ENCODE measurements around the gene ZNF516. TPM values are rescaled to one million over a fixed set of nuclear protein-coding genes. Genes with fewer than 3 reads are reported as not detected.

Gene ZNF516
- total RNA-seq, 5 donors from 2014 or later (not counting 1 experiment from before 2014, with no cell fraction given) = 22.0 to 31.8 (median 25.7) TPM

DNA sequence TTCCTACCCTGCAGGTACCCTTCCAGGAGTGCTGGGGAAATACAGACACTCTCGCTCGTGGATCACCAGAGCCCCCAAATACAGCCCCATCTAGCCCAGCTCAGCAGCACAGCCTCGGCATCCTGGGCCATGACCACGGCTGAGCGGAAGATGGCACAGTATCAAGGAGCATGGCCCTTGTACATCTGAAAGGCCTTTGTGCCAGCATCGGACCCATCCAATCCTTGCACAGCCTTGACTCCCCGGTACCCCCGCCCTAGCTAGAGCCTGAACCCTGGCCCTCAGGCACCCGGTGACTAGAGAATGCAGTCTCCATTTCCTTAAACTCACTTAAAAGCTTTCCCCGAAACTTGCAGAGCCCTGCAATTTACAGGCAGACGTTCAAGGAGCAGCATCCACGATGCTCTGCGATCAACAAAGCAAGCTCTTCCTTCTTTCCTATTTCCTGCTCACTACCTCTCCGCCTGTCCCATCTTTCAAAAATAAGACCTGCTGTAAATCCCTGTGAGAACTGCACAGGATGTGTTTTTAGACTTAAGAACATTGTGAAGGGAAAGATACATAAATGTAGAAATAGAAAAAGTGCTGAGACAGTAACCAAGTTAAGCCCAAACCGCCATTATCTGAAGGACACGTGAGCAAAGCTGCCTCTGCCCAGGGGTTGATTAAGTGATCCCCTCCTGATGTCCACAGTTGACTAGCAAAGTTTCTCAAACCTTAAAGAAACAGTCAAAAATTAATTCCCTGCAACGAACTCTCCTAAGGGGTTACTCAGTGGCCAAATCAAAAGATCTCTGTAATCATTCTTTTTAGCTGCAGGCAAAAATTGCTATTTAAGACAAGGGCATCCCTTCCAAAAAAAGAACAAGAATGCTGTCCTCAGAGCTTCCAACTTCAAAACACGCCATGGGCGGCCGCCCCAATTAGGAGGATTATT lies 48.5 kb downstream of the ZNF516 start:
- Mint-ChIP-seq H3K9me3 (no peaks in the 10 kb centered on the region), H3K36me3 (peaks cover 3% of the 10 kb centered on the region), H3K27ac (no peak overlapping the region), H3K4me3 (no peak overlapping the region), H3K4me1 (peaks cover 37 to 52% (median 42%) of the 10 kb centered on the region in 3 donors), H3K27me3 (peaks cover 0 to 9% of the 10 kb centered on the region in 2 donors)
- peaks cover 3 to 7% of the 10 kb centered on the region in 2 experiments for H3K4me1 ChIP-seq (ENCODE audit: control insufficient read depth in 1 of 2, extremely low read depth in 1 of 2, insufficient read depth in 2 of 2, low read length in 2 of 2)
- no peak overlapping the region for H3K4me3 ChIP-seq (ENCODE audit: control insufficient read depth in 1 of 2, extremely low read depth in 1 of 2, low read length in 1 of 2)
- H3K9me3 ChIP-seq = no peaks in the 10 kb centered on the region
- no peak for ATAC-seq (replicated peaks in 1 of 4)
- peaks cover 0 to 14% of the 10 kb centered on the region in 2 experiments for H3K27me3 ChIP-seq (replicated peaks in 1 of 2; ENCODE audit: control insufficient read depth in 2 of 2, extremely low read depth in 1 of 2, insufficient read depth in 2 of 2, low read length in 1 of 2)
- DNase-seq = no peak
- POLR2A ChIA-PET = no interaction called here
- peaks cover 2% of the 10 kb centered on the region in 2 donors for H3K36me3 ChIP-seq (ENCODE audit: control insufficient read depth in 2 of 2, extremely low read depth in 1 of 2, insufficient read depth in 1 of 2, low read length in 1 of 2)
- WGBS (ENCODE audit: insufficient coverage) = 94% methylated on average over 16 of the region's 20 CpGs
- CTCF ChIA-PET = no interaction called here
- no peak overlapping the region for H3K27ac ChIP-seq (ENCODE audit: low read length)

DNA sequence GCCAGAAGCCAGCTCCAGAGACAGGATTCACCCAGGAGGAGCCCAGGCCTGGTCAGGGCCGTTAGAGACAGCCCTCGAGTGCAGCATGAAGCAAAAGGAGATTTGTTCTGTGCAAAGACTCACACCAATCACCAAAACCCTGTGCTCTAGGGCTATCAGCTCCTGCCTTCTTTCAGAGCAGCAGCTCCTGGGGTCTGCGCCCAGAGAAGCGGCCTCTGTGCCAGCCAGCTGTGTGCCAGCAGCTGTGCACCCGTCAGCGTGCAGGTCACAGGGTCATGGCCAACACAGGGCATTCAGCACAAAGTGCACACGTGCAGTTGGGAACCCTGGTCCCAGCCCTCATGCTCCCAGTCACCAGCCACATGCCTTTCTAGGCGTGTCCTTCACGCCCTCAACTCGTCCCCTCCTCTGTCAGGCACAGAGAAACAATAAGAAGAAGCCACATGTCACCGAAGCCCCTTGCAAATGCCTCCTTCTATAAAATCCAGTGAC lies 49.3 kb downstream of the ZNF516 start:
- WGBS (ENCODE audit: insufficient coverage) = 79% methylated on average over 10 of the region's 11 CpGs
- H3K27me3 ChIP-seq (replicated peaks in 1 of 2; ENCODE audit: control insufficient read depth in 2 of 2, extremely low read depth in 1 of 2, insufficient read depth in 2 of 2, low read length in 1 of 2) = peaks cover 0 to 7% of the 10 kb centered on the region in 2 experiments
- ChIA-PET CTCF (no interaction called here), POLR2A (interaction anchor here in 1 of 2 donors (0.6 kb wide), 1 partner anchor 58 kb away, joined by 4 read pairs; no protein-coding TSS in a partner anchor)
- H3K9me3 ChIP-seq = no peaks in the 10 kb centered on the region
- no peak overlapping the region for H3K27ac Mint-ChIP-seq
- peaks cover 4% of the 10 kb centered on the region for H3K36me3 Mint-ChIP-seq
- peaks cover 0 to 8% of the 10 kb centered on the region in 2 donors for H3K27me3 Mint-ChIP-seq
- peaks cover 33 to 47% (median 35%) of the 10 kb centered on the region in 3 donors for H3K4me1 Mint-ChIP-seq
- H3K4me1 ChIP-seq (ENCODE audit: control insufficient read depth in 1 of 2, extremely low read depth in 1 of 2, insufficient read depth in 2 of 2, low read length in 2 of 2) = peaks cover 0 to 2% of the 10 kb centered on the region in 2 experiments
- H3K36me3 ChIP-seq (ENCODE audit: control insufficient read depth in 2 of 2, extremely low read depth in 1 of 2, insufficient read depth in 1 of 2, low read length in 1 of 2) = peaks cover 2 to 8% of the 10 kb centered on the region in 2 donors
- no peak for ATAC-seq (replicated peaks in 1 of 4)
- no peak overlapping the region for H3K27ac ChIP-seq (ENCODE audit: low read length)
- no peaks in the 10 kb centered on the region for H3K9me3 Mint-ChIP-seq
- no peak overlapping the region for H3K4me3 Mint-ChIP-seq
- no peak overlapping the region for H3K4me3 ChIP-seq (ENCODE audit: control insufficient read depth in 1 of 2, extremely low read depth in 1 of 2, low read length in 1 of 2)
- DNase-seq = no peak

DNA sequence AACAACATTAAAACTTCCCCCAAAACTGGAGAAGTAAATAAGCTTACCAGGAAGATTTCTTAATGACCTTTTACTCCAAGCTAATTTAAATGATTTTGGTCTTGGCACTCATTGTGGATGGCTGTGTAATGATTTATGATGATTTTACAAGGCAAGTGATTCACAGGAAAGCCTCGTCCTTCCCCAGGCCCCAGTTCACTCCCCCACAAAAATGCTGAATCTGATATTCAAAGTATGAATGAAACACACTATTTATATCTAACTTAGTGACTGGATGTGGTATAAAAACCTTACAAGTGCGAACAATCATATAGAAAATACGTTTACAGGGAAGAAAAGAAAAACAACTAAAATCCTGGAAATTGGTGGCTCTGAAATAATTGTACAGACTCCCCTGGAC lies 49.8 kb downstream of the ZNF516 start:
- H3K27me3 Mint-ChIP-seq = peaks cover 0 to 8% of the 10 kb centered on the region in 2 donors
- WGBS (ENCODE audit: insufficient coverage) = no CpG with 5 or more reads among the region's 3 CpGs
- ChIA-PET CTCF (no interaction called here), POLR2A (interaction anchor here in 1 of 2 donors (0.6 kb wide), 1 partner anchor 58 kb away, joined by 4 read pairs; no protein-coding TSS in a partner anchor)
- Histone ChIP-seq H3K9me3 (no peaks in the 10 kb centered on the region), H3K27me3 (replicated peaks in 1 of 2; ENCODE audit: control insufficient read depth in 2 of 2, extremely low read depth in 1 of 2, insufficient read depth in 2 of 2, low read length in 1 of 2) (peaks cover 0 to 5% of the 10 kb centered on the region in 2 experiments), H3K36me3 (ENCODE audit: control insufficient read depth in 2 of 2, extremely low read depth in 1 of 2, insufficient read depth in 1 of 2, low read length in 1 of 2) (peaks cover 2 to 9% of the 10 kb centered on the region in 2 donors), H3K27ac (ENCODE audit: low read length) (no peak overlapping the region), H3K4me1 (ENCODE audit: control insufficient read depth in 1 of 2, extremely low read depth in 1 of 2, insufficient read depth in 2 of 2, low read length in 2 of 2) (peaks cover 0 to 2% of the 10 kb centered on the region in 2 experiments), H3K4me3 (ENCODE audit: control insufficient read depth in 1 of 2, extremely low read depth in 1 of 2, low read length in 1 of 2) (no peak overlapping the region)
- H3K9me3 Mint-ChIP-seq = no peaks in the 10 kb centered on the region
- peaks cover 7% of the 10 kb centered on the region for H3K36me3 Mint-ChIP-seq
- no peak for DNase-seq
- peaks cover 29 to 42% (median 30%) of the 10 kb centered on the region in 3 donors for H3K4me1 Mint-ChIP-seq
- H3K27ac Mint-ChIP-seq = no peak overlapping the region
- ATAC-seq (replicated peaks in 1 of 4) = no peak
- H3K4me3 Mint-ChIP-seq = no peak overlapping the region

DNA sequence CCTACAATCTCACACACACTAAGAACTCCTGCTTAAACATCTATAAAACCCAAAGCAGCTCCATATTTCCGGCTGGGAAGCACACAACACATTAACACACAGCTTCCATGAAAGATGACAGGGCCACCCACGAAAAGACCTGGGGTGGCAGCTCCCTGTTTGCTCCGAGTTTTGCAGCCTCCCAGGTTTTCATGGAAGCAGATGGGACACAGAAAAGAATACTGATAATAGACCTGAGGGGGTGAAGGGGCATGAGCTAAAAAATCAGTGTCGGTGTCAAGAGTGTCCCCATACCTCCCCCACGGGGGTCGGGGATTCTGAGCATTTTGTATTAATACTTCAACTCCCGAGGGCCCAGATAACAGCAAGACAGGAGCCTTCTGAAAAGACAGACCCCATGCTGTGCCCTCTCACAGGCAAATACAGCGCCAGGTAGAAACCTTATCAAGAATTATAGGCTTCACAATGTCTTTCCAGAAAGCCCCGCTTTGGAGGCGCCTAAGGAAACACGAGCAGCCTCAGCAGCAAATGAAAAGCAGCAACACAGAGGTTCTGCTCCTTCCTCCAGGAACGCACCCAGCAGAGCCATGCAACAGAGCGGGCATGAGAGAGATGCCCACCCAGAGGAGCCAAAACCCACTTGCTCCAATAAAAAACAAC lies 50.5 kb downstream of the ZNF516 start:
- ATAC-seq (replicated peaks in 1 of 4) = no peak

DNA sequence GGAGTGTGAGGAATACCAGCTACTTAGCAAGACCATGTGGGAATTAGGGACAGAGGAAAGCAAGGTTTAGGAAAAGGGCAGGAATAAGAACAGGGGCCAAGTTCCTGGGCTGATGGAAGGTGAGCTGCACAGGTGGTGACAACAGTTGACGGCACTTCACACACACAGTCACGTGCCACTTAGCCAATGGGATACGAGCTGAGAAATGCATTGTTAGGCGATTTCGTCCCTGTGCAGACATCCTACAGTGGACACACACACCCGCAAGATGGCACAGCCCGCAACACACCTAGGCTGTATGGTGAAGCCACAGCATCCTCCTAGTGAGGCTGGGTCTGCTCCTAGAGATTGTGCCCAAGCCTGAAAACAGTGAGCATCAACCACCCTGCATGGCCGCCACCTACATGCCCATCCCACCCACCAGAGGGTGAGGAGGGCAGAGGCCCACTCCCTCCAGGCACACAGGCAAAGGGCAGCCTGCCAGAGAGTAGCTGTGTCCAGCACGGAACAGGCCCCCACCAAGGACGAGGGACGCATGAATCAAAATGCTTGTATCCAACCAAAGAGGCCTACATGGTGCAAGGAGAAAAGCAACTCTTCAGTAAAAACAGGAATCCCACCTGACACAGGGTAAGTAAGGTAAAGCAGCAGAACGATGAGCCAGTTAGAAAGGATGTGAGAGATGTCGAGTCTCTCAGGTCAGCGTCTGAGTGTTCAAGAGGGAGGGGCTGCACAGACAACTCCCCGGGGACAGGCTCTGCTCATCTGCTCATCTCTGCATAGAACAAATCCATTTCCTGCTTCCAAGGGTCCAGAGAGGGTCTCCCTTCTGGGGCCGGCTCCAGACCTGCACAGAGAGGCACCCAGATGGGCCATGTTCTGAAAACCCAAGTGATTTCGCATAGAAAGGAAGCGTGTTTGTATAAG lies 51.3 kb downstream of the ZNF516 start:
- Histone ChIP-seq H3K4me1 (ENCODE audit: control insufficient read depth in 1 of 2, extremely low read depth in 1 of 2, insufficient read depth in 2 of 2, low read length in 2 of 2) (peaks cover 0 to 2% of the 10 kb centered on the region in 2 experiments), H3K27me3 (replicated peaks in 1 of 2; ENCODE audit: control insufficient read depth in 2 of 2, extremely low read depth in 1 of 2, insufficient read depth in 2 of 2, low read length in 1 of 2) (peaks cover 0 to under 1% of the 10 kb centered on the region in 2 experiments), H3K9me3 (no peaks in the 10 kb centered on the region), H3K4me3 (ENCODE audit: control insufficient read depth in 1 of 2, extremely low read depth in 1 of 2, low read length in 1 of 2) (no peak overlapping the region), H3K36me3 (ENCODE audit: control insufficient read depth in 2 of 2, extremely low read depth in 1 of 2, insufficient read depth in 1 of 2, low read length in 1 of 2) (peaks cover 2 to 9% of the 10 kb centered on the region in 2 donors), H3K27ac (ENCODE audit: low read length) (no peak overlapping the region)
- H3K27ac Mint-ChIP-seq = no peak overlapping the region
- no peak for DNase-seq
- no peaks in the 10 kb centered on the region for H3K27me3 Mint-ChIP-seq
- no peak for ATAC-seq (replicated peaks in 1 of 4)
- H3K9me3 Mint-ChIP-seq = no peaks in the 10 kb centered on the region
- peaks cover 7% of the 10 kb centered on the region for H3K36me3 Mint-ChIP-seq
- POLR2A ChIA-PET = no interaction called here
- CTCF ChIA-PET = no interaction called here
- H3K4me3 Mint-ChIP-seq = no peak overlapping the region
- WGBS (ENCODE audit: insufficient coverage) = 88% methylated on average over 8 of the region's 18 CpGs
- peaks cover 15 to 33% (median 17%) of the 10 kb centered on the region in 3 donors for H3K4me1 Mint-ChIP-seq

More for the DNA sequence above, 50.5 kb downstream of the ZNF516 start:
- Mint-ChIP-seq H3K36me3 (peaks cover 7% of the 10 kb centered on the region), H3K27ac (no peak overlapping the region), H3K4me3 (no peak overlapping the region), H3K4me1 (peaks cover 23 to 38% (median 25%) of the 10 kb centered on the region in 3 donors), H3K27me3 (peaks cover 0 to 6% of the 10 kb centered on the region in 2 donors), H3K9me3 (no peaks in the 10 kb centered on the region)
- peaks cover 0 to 2% of the 10 kb centered on the region in 2 experiments for H3K4me1 ChIP-seq (ENCODE audit: control insufficient read depth in 1 of 2, extremely low read depth in 1 of 2, insufficient read depth in 2 of 2, low read length in 2 of 2)
- no peak overlapping the region for H3K27ac ChIP-seq (ENCODE audit: low read length)
- CTCF ChIA-PET = no interaction called here
- peaks cover 0 to 5% of the 10 kb centered on the region in 2 experiments for H3K27me3 ChIP-seq (replicated peaks in 1 of 2; ENCODE audit: control insufficient read depth in 2 of 2, extremely low read depth in 1 of 2, insufficient read depth in 2 of 2, low read length in 1 of 2)
- no peak for DNase-seq
- WGBS (ENCODE audit: insufficient coverage) = 85% methylated on average over 10 of the region's 13 CpGs
- H3K9me3 ChIP-seq = no peaks in the 10 kb centered on the region
- H3K4me3 ChIP-seq (ENCODE audit: control insufficient read depth in 1 of 2, extremely low read depth in 1 of 2, low read length in 1 of 2) = no peak overlapping the region
- peaks cover 2 to 9% of the 10 kb centered on the region in 2 donors for H3K36me3 ChIP-seq (ENCODE audit: control insufficient read depth in 2 of 2, extremely low read depth in 1 of 2, insufficient read depth in 1 of 2, low read length in 1 of 2)
- POLR2A ChIA-PET = no interaction called here

Data from T-cell (primary cell).